ENCODE results near the gene C2orf76.

Gene C2orf76

GRCh38 chr2:119263025-119263424 lies 103.6 kb downstream of the C2orf76 start:
- no peaks in the 10 kb centered on the region for H4K20me1 ChIP-seq (ENCODE audit: insufficient read depth, low read length, poor library complexity, severe bottlenecking)
- H3K79me2 ChIP-seq (ENCODE audit: insufficient read depth, low read length) = no peaks in the 10 kb centered on the region
- H3K9me3 ChIP-seq (ENCODE audit: insufficient read depth, low read depth, low read length) = no peaks in the 10 kb centered on the region
- H3K4me2 ChIP-seq (ENCODE audit: low read depth, low read length, poor library complexity, severe bottlenecking) = no peak overlapping the region
- no peak for TF ChIP-seq EZH2phosphoT487 (IDR thresholded peaks at IDR 0.05; ENCODE audit: borderline replicate concordance)
- TF ChIP-seq, protein P1, sequence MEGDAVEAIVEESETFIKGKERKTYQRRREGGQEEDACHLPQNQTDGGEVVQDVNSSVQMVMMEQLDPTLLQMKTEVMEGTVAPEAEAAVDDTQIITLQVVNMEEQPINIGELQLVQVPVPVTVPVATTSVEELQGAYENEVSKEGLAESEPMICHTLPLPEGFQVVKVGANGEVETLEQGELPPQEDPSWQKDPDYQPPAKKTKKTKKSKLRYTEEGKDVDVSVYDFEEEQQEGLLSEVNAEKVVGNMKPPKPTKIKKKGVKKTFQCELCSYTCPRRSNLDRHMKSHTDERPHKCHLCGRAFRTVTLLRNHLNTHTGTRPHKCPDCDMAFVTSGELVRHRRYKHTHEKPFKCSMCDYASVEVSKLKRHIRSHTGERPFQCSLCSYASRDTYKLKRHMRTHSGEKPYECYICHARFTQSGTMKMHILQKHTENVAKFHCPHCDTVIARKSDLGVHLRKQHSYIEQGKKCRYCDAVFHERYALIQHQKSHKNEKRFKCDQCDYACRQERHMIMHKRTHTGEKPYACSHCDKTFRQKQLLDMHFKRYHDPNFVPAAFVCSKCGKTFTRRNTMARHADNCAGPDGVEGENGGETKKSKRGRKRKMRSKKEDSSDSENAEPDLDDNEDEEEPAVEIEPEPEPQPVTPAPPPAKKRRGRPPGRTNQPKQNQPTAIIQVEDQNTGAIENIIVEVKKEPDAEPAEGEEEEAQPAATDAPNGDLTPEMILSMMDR (conservative IDR thresholded peaks at IDR 0.05; ENCODE audit: low read length) = no peak
- H3F3A ChIP-seq (ENCODE audit: low read depth) = no peaks in the 10 kb centered on the region
- H3K9me2 ChIP-seq (replicated peaks; ENCODE audit: low read depth, low read length) = no peaks in the 10 kb centered on the region
- no peaks in the 10 kb centered on the region for H3K36me3 ChIP-seq (ENCODE audit: insufficient read depth, low read length)
- H3K4me1 ChIP-seq (ENCODE audit: insufficient read depth, low read length, poor library complexity, severe bottlenecking) = peaks cover under 1% of the 10 kb centered on the region
- H3K4me3 ChIP-seq (ENCODE audit: low read length, poor library complexity, severe bottlenecking) = no peak overlapping the region
- H3K9ac ChIP-seq (ENCODE audit: low read depth, low read length, poor library complexity, severe bottlenecking) = no peak overlapping the region
- no peaks in the 10 kb centered on the region for H3K27me3 ChIP-seq (ENCODE audit: insufficient read depth, low read length, poor library complexity, severe bottlenecking)
- no peak overlapping the region for H2AFZ ChIP-seq (ENCODE audit: low read length)

DNA sequence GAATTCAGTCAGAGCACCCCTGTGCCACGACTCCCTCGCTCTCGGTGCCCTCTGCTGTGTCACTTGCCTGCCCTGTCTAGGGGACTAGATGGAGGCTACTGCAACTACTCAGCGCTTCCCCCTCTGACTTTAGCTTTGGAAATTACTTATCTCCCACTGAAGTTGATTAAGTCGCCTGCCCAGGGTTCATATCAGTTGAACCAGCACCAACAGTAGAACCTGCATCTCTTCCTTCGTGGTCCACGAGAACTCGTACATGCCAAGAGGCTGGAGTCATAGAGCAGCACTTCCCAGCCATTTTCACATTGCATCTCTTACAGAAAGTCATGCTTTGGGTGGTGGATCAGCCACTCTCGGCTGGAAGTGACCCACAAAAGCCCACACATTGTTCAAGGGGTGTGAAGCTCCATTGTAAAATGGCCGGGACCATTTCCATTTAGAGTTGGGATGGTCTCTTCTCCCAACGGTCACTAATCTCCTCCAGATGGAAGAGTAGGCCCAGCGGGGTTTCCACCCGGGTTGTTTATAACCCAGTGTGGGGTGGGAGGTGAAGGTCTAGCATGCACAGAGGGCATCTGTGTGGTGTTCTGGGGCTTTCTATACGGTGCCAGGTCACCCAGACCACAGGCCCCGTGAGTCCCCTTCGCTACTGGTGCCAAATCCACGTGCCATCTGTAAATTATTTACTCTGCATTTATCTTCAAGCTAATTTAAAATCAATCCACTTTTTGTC lies 105.0 kb downstream of the C2orf76 start:
- TF ChIP-seq, protein P1 (conservative IDR thresholded peaks at IDR 0.05; ENCODE audit: low read length) = no peak
- no peak for TF ChIP-seq EZH2phosphoT487 (IDR thresholded peaks at IDR 0.05; ENCODE audit: borderline replicate concordance)
- H3K27me3 ChIP-seq (ENCODE audit: insufficient read depth, low read length, poor library complexity, severe bottlenecking) = no peaks in the 10 kb centered on the region
- no peaks in the 10 kb centered on the region for H3K36me3 ChIP-seq (ENCODE audit: insufficient read depth, low read length)

GRCh38 chr2:119260646-119261492 lies 105.8 kb downstream of the C2orf76 start:
- TF ChIP-seq EZH2phosphoT487 (IDR thresholded peaks at IDR 0.05; ENCODE audit: borderline replicate concordance) = no peak
- TF ChIP-seq, protein P1 (conservative IDR thresholded peaks at IDR 0.05; ENCODE audit: low read length) = no peak
- Histone ChIP-seq H3K9me3 (ENCODE audit: insufficient read depth, low read depth, low read length) (no peaks in the 10 kb centered on the region), H3K27me3 (ENCODE audit: insufficient read depth, low read length, poor library complexity, severe bottlenecking) (no peaks in the 10 kb centered on the region), H3F3A (ENCODE audit: low read depth) (no peaks in the 10 kb centered on the region), H3K4me1 (ENCODE audit: insufficient read depth, low read length, poor library complexity, severe bottlenecking) (no peaks in the 10 kb centered on the region), H4K20me1 (ENCODE audit: insufficient read depth, low read length, poor library complexity, severe bottlenecking) (no peaks in the 10 kb centered on the region), H3K4me2 (ENCODE audit: low read depth, low read length, poor library complexity, severe bottlenecking) (no peak overlapping the region), H2AFZ (ENCODE audit: low read length) (no peak overlapping the region), H3K4me3 (ENCODE audit: low read length, poor library complexity, severe bottlenecking) (no peak overlapping the region), H3K9me2 (replicated peaks; ENCODE audit: low read depth, low read length) (no peaks in the 10 kb centered on the region), H3K79me2 (ENCODE audit: insufficient read depth, low read length) (no peaks in the 10 kb centered on the region), H3K36me3 (ENCODE audit: insufficient read depth, low read length) (no peaks in the 10 kb centered on the region), H3K9ac (ENCODE audit: low read depth, low read length, poor library complexity, severe bottlenecking) (no peak overlapping the region)

More for the DNA sequence above, 105.0 kb downstream of the C2orf76 start:
- Histone ChIP-seq H3K4me3 (ENCODE audit: low read length, poor library complexity, severe bottlenecking) (no peak overlapping the region), H4K20me1 (ENCODE audit: insufficient read depth, low read length, poor library complexity, severe bottlenecking) (no peaks in the 10 kb centered on the region), H3K9me3 (ENCODE audit: insufficient read depth, low read depth, low read length) (no peaks in the 10 kb centered on the region), H3K9me2 (replicated peaks; ENCODE audit: low read depth, low read length) (no peaks in the 10 kb centered on the region), H3K9ac (ENCODE audit: low read depth, low read length, poor library complexity, severe bottlenecking) (no peak overlapping the region), H3F3A (ENCODE audit: low read depth) (no peaks in the 10 kb centered on the region), H3K4me2 (ENCODE audit: low read depth, low read length, poor library complexity, severe bottlenecking) (no peak overlapping the region), H3K79me2 (ENCODE audit: insufficient read depth, low read length) (no peaks in the 10 kb centered on the region), H3K4me1 (ENCODE audit: insufficient read depth, low read length, poor library complexity, severe bottlenecking) (no peaks in the 10 kb centered on the region), H2AFZ (ENCODE audit: low read length) (no peak overlapping the region)
